ENCODE data around the gene MST1.
"Not testable (repeated sequence)": the region's sequence is repeated elsewhere in the genome, so short reads cannot be mapped to it uniquely, and the experiment has no call there.

Gene MST1

GRCh38 chr3:49700453-49701128, 11.3 kb upstream of the MST1 start:
- no peak for DNase-seq

- no peak for DNase-seq
Observed at GRCh38 chr3:49700014-49700413, 10.7 kb upstream of the MST1 start.

- DNase-seq = no peak
Observed at GRCh38 chr3:49699281-49699979, 10.2 kb upstream of the MST1 start.

- not testable (repeated sequence) for DNase-seq
Observed at GRCh38 chr3:49695350-49696015, 6.2 kb upstream of the MST1 start.

- DNase-seq = not testable (repeated sequence)
Observed at GRCh38 chr3:49694409-49695070, 5.3 kb upstream of the MST1 start.

GRCh38 chr3:49691481-49691880, 2.2 kb upstream of the MST1 start:
- not testable (repeated sequence) for DNase-seq

GRCh38 chr3:49690856-49691255, 1.6 kb upstream of the MST1 start:
- not testable (repeated sequence) for DNase-seq

- DNase-seq = not testable (repeated sequence)
Observed at GRCh38 chr3:49689908-49690624, 792 bp upstream of the MST1 start.

GRCh38 chr3:49688338-49689045, 782 bp downstream of the MST1 start:
- not testable (repeated sequence) for DNase-seq

GRCh38 chr3:49687424-49687795, 1.9 kb downstream of the MST1 start:
- DNase-seq = not testable (repeated sequence)

- DNase-seq = peak; percentile 21
Observed at GRCh38 chr3:49686769-49687423, 2.4 kb downstream of the MST1 start.

- DNase-seq = peak; percentile 32
Observed at GRCh38 chr3:49686346-49686745, 2.9 kb downstream of the MST1 start.

GRCh38 chr3:49685846-49686245, 3.4 kb downstream of the MST1 start:
- not testable (repeated sequence) for DNase-seq

GRCh38 chr3:49685103-49685502, 4.2 kb downstream of the MST1 start:
- not testable (repeated sequence) for DNase-seq

GRCh38 chr3:49684453-49684852, 4.8 kb downstream of the MST1 start:
- DNase-seq = not testable (repeated sequence)

GRCh38 chr3:49683162-49683561, 6.1 kb downstream of the MST1 start:
- DNase-seq = no peak

GRCh38 chr3:49681543-49681942, 7.7 kb downstream of the MST1 start:
- no peak for DNase-seq

GRCh38 chr3:49681232-49681522, 8.1 kb downstream of the MST1 start:
- no peak for DNase-seq

GRCh38 chr3:49680493-49681231, 8.6 kb downstream of the MST1 start:
- no peak for DNase-seq

- DNase-seq = no peak
Observed at GRCh38 chr3:49675912-49676311, 13.4 kb downstream of the MST1 start.

- DNase-seq = peak; percentile 27
Observed at GRCh38 chr3:49674497-49674983, 14.7 kb downstream of the MST1 start.

All from activated CD4-positive, alpha-beta T cell treated with anti-CD3 and anti-CD28 coated beads, Interleukin-2, amount 50 U/mL, for 1 hour (primary cell).